Activated gamma-delta T cell treated with anti-CD3 and anti-CD28 coated beads, Interleukin-2, amount 50 U/mL, for 16 hours (primary cell): Measurements from ENCODE around the gene DNAJA3.
A peak's percentile ranks its signal among the peaks of the same experiment; 100 is the strongest.

Source experiments
- DNase-seq: peaks from one replicate; pipeline ENCODE4 v3.0.0-alpha.2; 2020; ENCODE audit warnings: low read depth

The DNAJA3 gene

GRCh38 chr16:4425378-4426020 lies at the start of gene DNAJA3:
Gene DNAJA3 (plus strand): TSS chr16:4425868. CDS start chr16:4425882, 14 bp downstream.
- peak; percentile 87 for DNase-seq

GRCh38 chr16:4376126-4376892 lies 49.4 kb upstream of the DNAJA3 start:
- DNase-seq: no peak

- no peak for DNase-seq
Observed at GRCh38 chr16:4376893-4377572, 48.6 kb upstream of the DNAJA3 start.

- DNase-seq: no peak
Observed at GRCh38 chr16:4377573-4378154, 48.0 kb upstream of the DNAJA3 start.

- DNase-seq: no peak
Observed at GRCh38 chr16:4378161-4378666, 47.5 kb upstream of the DNAJA3 start.

GRCh38 chr16:4378999-4379690 lies 46.5 kb upstream of the DNAJA3 start:
- DNase-seq: no peak

GRCh38 chr16:4380119-4381063 lies 45.3 kb upstream of the DNAJA3 start:
- no peak for DNase-seq

GRCh38 chr16:4381072-4381934 lies 44.4 kb upstream of the DNAJA3 start:
- DNase-seq: no peak

GRCh38 chr16:4381935-4382794 lies 43.5 kb upstream of the DNAJA3 start:
- DNase-seq: no peak

GRCh38 chr16:4382795-4383357 lies 42.8 kb upstream of the DNAJA3 start:
- DNase-seq: no peak

GRCh38 chr16:4383591-4384444 lies 41.9 kb upstream of the DNAJA3 start:
- DNase-seq: no peak

- no peak for DNase-seq
Observed at GRCh38 chr16:4384509-4384942, 41.1 kb upstream of the DNAJA3 start.

GRCh38 chr16:4385066-4385788 lies 40.4 kb upstream of the DNAJA3 start:
- no peak for DNase-seq

GRCh38 chr16:4385789-4386450 lies 39.7 kb upstream of the DNAJA3 start:
- DNase-seq: no peak

- no peak for DNase-seq
Observed at GRCh38 chr16:4386451-4386805, 39.2 kb upstream of the DNAJA3 start.

GRCh38 chr16:4386951-4387565 lies 38.6 kb upstream of the DNAJA3 start:
- no peak for DNase-seq
